H7 (cell line): ENCODE results near the gene GKN2. TPM values are rescaled to one million over a fixed set of nuclear protein-coding genes. Genes with fewer than 3 reads are reported as not detected.
"Not testable (repeated sequence)": the region's sequence is repeated elsewhere in the genome, so short reads cannot be mapped to it uniquely, and the experiment has no call there.

ENCODE experiments used
- DNase-seq: peaks from one replicate; pipeline ENCODE4 v3.0.0; 2012
- H3K27me3 ChIP-seq: 2 replicates; pipeline ENCODE4 v1.6.0; 2011; ENCODE audit warnings: mild to moderate bottlenecking, low read length; ENCODE audit not compliant: control insufficient read depth, insufficient read depth
- H3K36me3 ChIP-seq: replicated peaks from 2 replicates; pipeline ENCODE4 v1.5.1; 2011; ENCODE audit warnings: low read length; ENCODE audit not compliant: control insufficient read depth, insufficient read depth
- H3K4me3 ChIP-seq: 2 replicates; pipeline ENCODE4 v1.5.1; 2011; ENCODE audit warnings: low read depth, mild to moderate bottlenecking, control low read depth, low read length, moderate library complexity; ENCODE audit not compliant: insufficient read depth
- total RNA-seq: library from RNA; depleted of rRNA; stranded (reverse); fragments of >200 nt; shearing (Covaris generic); gene quantifications from 2 replicates; pipeline ENCODE4 v1.2.3, GENCODE V29; 2014; rRNA removed

GKN2 gene
- total RNA-seq, 1 experiment from 2014 or later: not detected

DNA sequence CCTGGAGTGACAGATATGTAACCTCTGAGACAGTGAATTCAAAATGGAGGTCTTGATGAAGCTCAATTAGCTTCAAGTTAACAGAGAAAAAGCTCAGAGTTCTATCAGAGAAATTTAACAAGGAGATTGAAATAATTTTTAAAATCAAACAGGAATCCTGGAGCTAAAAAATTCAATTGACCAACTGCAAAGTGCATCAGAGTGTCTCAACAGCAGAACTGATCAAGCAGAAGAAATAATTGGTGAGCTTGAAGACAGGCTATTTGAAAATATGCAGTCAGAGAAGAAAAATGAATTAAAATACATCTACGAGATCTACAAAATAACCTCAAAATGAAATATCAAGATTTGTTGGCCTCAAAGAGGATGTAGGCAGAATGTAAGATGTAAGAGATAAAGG is 51.1 kb downstream of the GKN2 start:
- DNase-seq: no peak
- no peaks in the 10 kb centered on the region for H3K27me3 ChIP-seq
- H3K36me3 ChIP-seq: no peaks in the 10 kb centered on the region
- no peak overlapping the region for H3K4me3 ChIP-seq

DNA sequence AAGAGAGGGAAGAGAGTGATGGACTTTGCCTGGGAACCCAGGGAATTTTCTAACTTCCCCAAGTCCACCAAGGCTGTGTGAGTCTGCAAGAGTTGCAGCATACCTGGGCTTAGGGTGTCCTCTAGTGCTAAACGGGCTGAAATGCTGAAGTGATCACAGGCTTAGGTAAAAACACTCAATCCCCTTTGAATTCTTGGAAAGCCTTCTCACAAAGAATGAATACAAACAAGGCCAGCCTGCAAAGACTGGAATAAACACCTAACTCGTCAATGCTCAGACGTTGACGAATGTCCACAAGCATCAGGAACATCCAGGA is 51.5 kb downstream of the GKN2 start:
- Histone ChIP-seq H3K36me3 (no peaks in the 10 kb centered on the region), H3K4me3 (no peak overlapping the region), H3K27me3 (no peaks in the 10 kb centered on the region)
- DNase-seq: peak; percentile 31

DNA sequence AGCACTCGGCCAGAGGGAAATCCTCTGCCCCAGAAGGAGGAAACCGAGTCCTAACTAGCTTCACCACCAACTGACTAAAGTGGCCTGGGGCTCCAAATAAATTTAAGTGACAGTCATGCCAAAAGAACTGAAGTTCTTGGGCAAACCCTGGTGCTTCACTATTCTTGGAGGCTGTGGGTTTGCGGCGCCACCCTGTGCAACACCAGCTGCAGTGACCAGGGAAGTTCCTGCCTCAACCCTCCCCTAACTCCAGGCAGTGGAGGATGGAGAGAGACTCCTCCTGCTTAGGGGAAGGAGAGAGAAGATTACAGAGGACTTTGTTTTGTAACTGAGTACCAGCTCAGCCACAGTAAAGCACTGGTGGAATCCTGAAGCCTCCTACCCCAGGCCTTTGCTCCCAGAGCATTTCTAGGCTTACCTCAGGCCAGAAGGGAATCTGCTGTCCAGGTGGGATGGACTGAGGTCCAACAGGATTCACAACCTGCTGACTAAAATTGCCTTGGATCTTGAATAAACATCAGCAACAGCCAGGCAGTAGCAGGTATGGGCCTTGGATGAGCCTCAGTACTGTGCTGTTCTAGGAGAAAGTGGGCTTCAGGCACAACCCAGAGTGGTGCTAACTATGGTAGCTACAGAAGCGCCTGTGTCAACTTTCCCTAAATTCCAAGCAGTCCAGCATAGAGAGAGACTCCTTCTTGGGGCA is 52.0 kb downstream of the GKN2 start:
- DNase-seq: no peak
- Histone ChIP-seq H3K4me3 (no peak overlapping the region), H3K27me3 (no peaks in the 10 kb centered on the region), H3K36me3 (no peaks in the 10 kb centered on the region)

DNA sequence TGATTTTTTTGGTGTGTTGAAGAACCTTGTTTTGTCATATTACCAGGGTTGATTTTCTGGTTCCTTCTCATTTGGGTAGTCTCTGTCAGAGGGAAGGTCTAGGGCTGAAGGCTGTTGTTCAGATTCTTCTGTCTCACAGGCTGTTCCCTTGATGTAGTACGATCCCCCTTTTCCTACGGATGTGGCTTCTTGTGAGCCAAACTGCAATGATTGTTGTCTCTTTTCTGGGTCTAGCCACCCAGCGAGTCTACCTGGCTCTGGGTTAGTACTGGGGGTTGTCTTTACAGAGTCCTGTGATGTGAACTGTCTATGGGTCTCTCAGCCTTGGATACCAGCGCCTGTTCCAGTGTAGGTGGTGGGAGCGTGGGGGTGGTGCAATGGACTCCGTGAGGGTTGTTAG is 56.7 kb downstream of the GKN2 start:
- not testable (repeated sequence) for H3K27me3 ChIP-seq, H3K36me3 ChIP-seq, DNase-seq, H3K4me3 ChIP-seq

Other genes starting within 250 kb of the GKN2 start
- gene ARHGAP25, start 218.1 kb downstream of the GKN2 start, total RNA-seq: 4.1 and 6.3 TPM in 2 replicates
- gene BMP10, start 81.5 kb downstream of the GKN2 start, total RNA-seq: not detected in 2 replicates
- gene GKN1, start 21.7 kb upstream of the GKN2 start, total RNA-seq: not detected in 2 replicates
- 12.4 and 13.2 TPM in 2 replicates for gene ANTXR1, start 60.3 kb upstream of the GKN2 start, total RNA-seq